ENCODE results near the gene FGF22.
"Not testable (repeated sequence)": the region's sequence is repeated elsewhere in the genome, so short reads cannot be mapped to it uniquely, and the experiment has no call there.

Gene FGF22

GRCh38 chr19:607301-608154, 32.2 kb upstream of the FGF22 start:
- DNase-seq, result no peak

GRCh38 chr19:608155-609003, 31.3 kb upstream of the FGF22 start:
- DNase-seq, result no peak

GRCh38 chr19:609004-609346, 30.7 kb upstream of the FGF22 start:
- DNase-seq, result no peak

GRCh38 chr19:610071-610800, 29.4 kb upstream of the FGF22 start:
- no peak for DNase-seq

- DNase-seq, result no peak
Observed at GRCh38 chr19:610801-611480, 28.7 kb upstream of the FGF22 start.

GRCh38 chr19:611481-611868, 28.2 kb upstream of the FGF22 start:
- peak; percentile 22 for DNase-seq

GRCh38 chr19:612941-613340, 26.7 kb upstream of the FGF22 start:
- no peak for DNase-seq

- no peak for DNase-seq
Observed at GRCh38 chr19:613732-614567, 25.7 kb upstream of the FGF22 start.

GRCh38 chr19:615619-616018, 24.1 kb upstream of the FGF22 start:
- DNase-seq, result no peak

GRCh38 chr19:616062-616700, 23.5 kb upstream of the FGF22 start:
- DNase-seq, result no peak

- no peak for DNase-seq
Observed at GRCh38 chr19:616747-617526, 22.7 kb upstream of the FGF22 start.

GRCh38 chr19:617551-618246, 22.0 kb upstream of the FGF22 start:
- DNase-seq, result no peak

- no peak for DNase-seq
Observed at GRCh38 chr19:618247-618619, 21.4 kb upstream of the FGF22 start.

- no peak for DNase-seq
Observed at GRCh38 chr19:618674-619285, 20.9 kb upstream of the FGF22 start.

- no peak for DNase-seq
Observed at GRCh38 chr19:619286-620002, 20.2 kb upstream of the FGF22 start.

- DNase-seq, result no peak
Observed at GRCh38 chr19:620166-620862, 19.4 kb upstream of the FGF22 start.

GRCh38 chr19:621191-621590, 18.5 kb upstream of the FGF22 start:
- DNase-seq, result not testable (repeated sequence)

- DNase-seq, result no peak
Observed at GRCh38 chr19:621819-622218, 17.9 kb upstream of the FGF22 start.

Measured in kidney glomerular epithelial cell (primary cell).